A673 (cell line): ENCODE measurements around the gene SELENOI. TPM values are rescaled to one million over a fixed set of nuclear protein-coding genes. Genes with fewer than 3 reads are reported as not detected.

Experiments used
- BruUV-seq: library from RNA; stranded (reverse); fragments of 400-500 nt; replicated peaks from 2 replicates; lab custom pipeline; 2021; lab: Mats Ljungman, UMichigan
- CTCF ChIA-PET: fragments of 300-600 bp; sonication (Branson Sonifier 250); formaldehyde crosslinking; loops from one replicate; lab custom pipeline; 2022; ENCODE audit warnings: antibody characterized with exemption; lab: Charles Lee
- POLR2A ChIA-PET: fragments of 300-600 bp; sonication (Branson Sonifier 250); formaldehyde crosslinking; loops from one replicate; lab custom pipeline; 2022; ENCODE audit warnings: antibody characterized with exemption; ENCODE audit not compliant: low non-redundant PET; lab: Charles Lee
- DNase-seq: peaks from one replicate; pipeline ENCODE4 v3.0.0-alpha.2; 2015; ENCODE audit warnings: low spot score
- H3K27ac ChIP-seq: fragments of 200-600 bp; sonication (generic); 2 replicates; pipeline ENCODE4 v1.5.1; 2016; ENCODE audit warnings: mixed run types, low read depth, mild to moderate bottlenecking, mixed read lengths, antibody characterized with exemption, low read length; ENCODE audit not compliant: poor library complexity, severe bottlenecking
- H3K27me3 ChIP-seq: fragments of 200-600 bp; sonication (generic); replicated peaks from 2 replicates; pipeline ENCODE4 v1.6.1; 2017; ENCODE audit warnings: mixed run types, low read depth, mild to moderate bottlenecking, mixed read lengths, antibody characterized with exemption, low read length; ENCODE audit not compliant: insufficient read depth, poor library complexity
- H3K36me3 ChIP-seq: fragments of 200-600 bp; sonication (generic); 2 replicates; pipeline ENCODE4 v1.6.1; 2016; ENCODE audit warnings: mixed run types, mild to moderate bottlenecking, mixed read lengths, antibody characterized with exemption, low read length; ENCODE audit not compliant: insufficient read depth, poor library complexity, severe bottlenecking
- H3K4me1 ChIP-seq: fragments of 200-600 bp; sonication (generic); 2 replicates; pipeline ENCODE4 v1.6.1; 2017; ENCODE audit warnings: mixed run types, mild to moderate bottlenecking, mixed read lengths, antibody characterized with exemption, low read length; ENCODE audit not compliant: insufficient read depth, poor library complexity, severe bottlenecking
- H3K4me3 ChIP-seq: fragments of 200-600 bp; sonication (generic); 2 replicates; pipeline ENCODE4 v1.5.1; 2016; ENCODE audit warnings: low read depth, mixed run types, mild to moderate bottlenecking, mixed read lengths, low read length; ENCODE audit not compliant: poor library complexity, severe bottlenecking
- H3K9me3 ChIP-seq: fragments of 200-600 bp; sonication (generic); 2 replicates; pipeline ENCODE4 v1.6.1; 2016; ENCODE audit warnings: mixed run types, low read depth, mild to moderate bottlenecking, mixed read lengths, antibody characterized with exemption, low read length; ENCODE audit not compliant: poor library complexity, severe bottlenecking
- CTCF ChIP-seq: fragments of 300-800, 200-600 bp; sonication (generic); conservative IDR thresholded peaks from 2 replicates; pipeline ENCODE4 v1.5.1; 2017; ENCODE audit warnings: low read depth, mild to moderate bottlenecking, antibody characterized with exemption, low read length, moderate library complexity, mixed read lengths
- EZH2 ChIP-seq: fragments of 200-600 bp; sonication (generic); IDR thresholded peaks from 2 replicates; pipeline ENCODE4 v1.6.1; 2017; ENCODE audit warnings: borderline replicate concordance, low read depth, mild to moderate bottlenecking, mixed read lengths, antibody characterized with exemption, low read length; ENCODE audit not compliant: poor library complexity, severe bottlenecking
- intact Hi-C: fragments of 100-400 bp; cut with micrococcal nuclease; formaldehyde crosslinking; loops from one replicate; pipeline ENCODE4 v1.10.0; 2022; ENCODE audit not compliant: unreplicated experiment
- total RNA-seq: library from RNA; stranded (reverse); gene quantifications from 2 replicates; pipeline ENCODE4 v1.2.3, GENCODE V29; 2021

Gene SELENOI
- total RNA-seq, 1 experiment from 2014 or later: 62.7 TPM

DNA sequence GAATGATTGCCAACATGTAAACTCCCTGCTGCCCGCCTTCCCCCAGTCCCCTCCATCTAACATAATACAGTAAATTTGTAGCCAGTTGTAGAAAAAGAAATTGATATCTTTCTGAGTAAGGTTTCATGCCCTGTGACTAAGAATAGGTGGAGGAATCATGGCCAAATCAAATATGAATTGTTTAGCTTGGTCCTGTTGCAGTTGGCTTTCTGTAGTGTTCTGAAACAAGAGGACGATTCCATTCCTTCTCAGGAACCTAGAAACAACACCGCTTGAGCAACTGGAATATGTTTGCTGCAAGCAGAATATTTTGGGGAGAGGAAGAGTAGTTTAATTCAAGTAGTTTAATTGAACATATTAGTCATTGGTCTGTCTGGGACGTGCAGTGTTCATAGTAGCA lies 48.8 kb downstream of the SELENOI start:
- no peak overlapping the region for H3K27ac ChIP-seq
- no peaks in the 10 kb centered on the region for H3K4me1 ChIP-seq
- ChIA-PET POLR2A (interaction anchor here (0.7 kb wide), 1 partner anchor 46 kb away, joined by 5 read pairs; no protein-coding TSS in a partner anchor), CTCF (no interaction called here)
- H3K27me3 ChIP-seq: no peaks in the 10 kb centered on the region
- intact Hi-C loops: no loop called here
- no peak for DNase-seq
- H3K9me3 ChIP-seq: no peaks in the 10 kb centered on the region
- no peak for TF ChIP-seq CTCF
- TF ChIP-seq EZH2: no peak
- no TSS peak for BruUV-seq
- no peak overlapping the region for H3K4me3 ChIP-seq
- H3K36me3 ChIP-seq: peaks cover 11% of the 10 kb centered on the region

DNA sequence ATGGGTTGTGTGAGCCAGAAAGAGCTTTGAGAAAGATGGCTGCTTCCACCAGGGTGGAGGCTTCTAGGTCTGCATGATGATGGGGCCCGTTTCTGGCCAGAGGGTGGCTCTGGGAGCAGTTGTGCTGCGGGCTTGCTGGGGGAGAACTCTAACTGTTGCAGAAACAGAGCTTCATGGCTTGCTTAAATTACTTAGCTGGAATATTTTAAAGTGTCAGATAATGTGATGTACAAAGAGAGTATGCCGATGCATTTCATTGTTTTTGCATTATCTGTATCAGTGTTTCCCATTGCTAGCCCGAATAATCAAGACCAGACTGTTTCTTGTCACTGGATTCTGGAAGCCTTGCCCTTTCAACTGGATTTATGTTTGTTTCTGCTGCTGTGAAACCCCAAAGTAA lies 49.5 kb downstream of the SELENOI start:
- ChIA-PET POLR2A (no interaction called here), CTCF (no interaction called here)
- no peaks in the 10 kb centered on the region for H3K4me1 ChIP-seq
- no peak overlapping the region for H3K4me3 ChIP-seq
- no TSS peak for BruUV-seq
- no peak overlapping the region for H3K27ac ChIP-seq
- TF ChIP-seq EZH2 (no peak), CTCF (no peak)
- H3K36me3 ChIP-seq: peaks cover 4% of the 10 kb centered on the region
- DNase-seq: no peak
- no peaks in the 10 kb centered on the region for H3K9me3 ChIP-seq
- intact Hi-C loops: no loop called here
- no peaks in the 10 kb centered on the region for H3K27me3 ChIP-seq

DNA sequence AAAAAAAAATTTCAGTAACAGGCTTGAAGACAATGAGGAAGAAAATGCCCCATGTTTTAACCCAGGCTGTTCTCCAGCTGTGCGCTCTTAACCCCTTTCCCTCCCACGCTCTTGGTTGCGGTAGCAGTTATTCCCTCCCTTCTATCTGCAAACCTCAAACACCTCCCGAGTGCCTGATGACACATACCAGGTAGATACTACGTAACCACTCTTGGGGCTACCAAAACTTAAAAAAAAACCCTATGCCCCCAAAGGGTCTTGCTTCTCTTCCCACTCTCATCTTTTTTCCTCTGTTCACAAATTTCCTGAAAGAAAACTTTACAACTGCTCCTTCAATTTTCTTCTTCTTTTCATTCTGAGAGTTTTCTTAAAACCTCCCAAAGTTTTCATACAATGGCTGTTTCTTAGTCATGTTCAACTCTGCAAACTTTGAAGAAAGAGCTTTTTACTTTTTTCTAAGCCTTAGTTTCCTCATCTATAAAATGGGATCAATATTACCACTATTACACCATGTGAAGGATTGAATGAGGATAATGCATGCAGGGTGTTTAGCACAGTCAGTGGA lies 50.9 kb downstream of the SELENOI start:
- CTCF ChIA-PET: no interaction called here
- H3K36me3 ChIP-seq: no peaks in the 10 kb centered on the region
- no peaks in the 10 kb centered on the region for H3K27me3 ChIP-seq
- intact Hi-C loops: no loop called here
- POLR2A ChIA-PET: no interaction called here
- peaks cover 5% of the 10 kb centered on the region for H3K4me1 ChIP-seq
- H3K27ac ChIP-seq: no peak overlapping the region
- H3K9me3 ChIP-seq: no peaks in the 10 kb centered on the region
- no peak overlapping the region for H3K4me3 ChIP-seq
- no peak for TF ChIP-seq EZH2
- TF ChIP-seq CTCF: no peak
- DNase-seq: no peak
- no TSS peak for BruUV-seq
